ENCODE results near the gene TMEM44.
A peak's percentile ranks its signal among the peaks of the same experiment; 100 is the strongest.

The TMEM44 gene

GRCh38 chr3:194575484-194576210 lies 57.6 kb downstream of the TMEM44 start:
- DNase-seq = peak; percentile 25

GRCh38 chr3:194574639-194575483 lies 58.4 kb downstream of the TMEM44 start:
- DNase-seq = no peak

- peak; percentile 47 for DNase-seq
These were observed 59.4 kb downstream of the TMEM44 start for GRCh38 chr3:194573680-194574437.

GRCh38 chr3:194572944-194573491 lies 60.2 kb downstream of the TMEM44 start:
- DNase-seq = no peak

GRCh38 chr3:194572143-194572789 lies 61.0 kb downstream of the TMEM44 start:
- DNase-seq = peak; percentile 65

GRCh38 chr3:194571491-194572142 lies 61.6 kb downstream of the TMEM44 start:
- DNase-seq = no peak

GRCh38 chr3:194570898-194571297 lies 62.3 kb downstream of the TMEM44 start:
- no peak for DNase-seq

- no peak for DNase-seq
These were observed 63.0 kb downstream of the TMEM44 start for GRCh38 chr3:194570235-194570634.

GRCh38 chr3:194569252-194569651 lies 64.0 kb downstream of the TMEM44 start:
- no peak for DNase-seq

GRCh38 chr3:194565597-194566190 lies 67.5 kb downstream of the TMEM44 start:
- no peak for DNase-seq

GRCh38 chr3:194562986-194563385 lies 70.2 kb downstream of the TMEM44 start:
- DNase-seq = no peak

- DNase-seq = no peak
These were observed 71.8 kb downstream of the TMEM44 start for GRCh38 chr3:194561306-194561974.

- no peak for DNase-seq
These were observed 73.2 kb downstream of the TMEM44 start for GRCh38 chr3:194560047-194560446.

GRCh38 chr3:194559530-194559929 lies 73.7 kb downstream of the TMEM44 start:
- no peak for DNase-seq

GRCh38 chr3:194556086-194557056 lies 76.8 kb downstream of the TMEM44 start:
- DNase-seq = no peak

GRCh38 chr3:194555175-194556062 lies 77.8 kb downstream of the TMEM44 start:
- DNase-seq = no peak

- DNase-seq = no peak
These were observed 78.6 kb downstream of the TMEM44 start for GRCh38 chr3:194554473-194555123.

- no peak for DNase-seq
These were observed 80.8 kb downstream of the TMEM44 start for GRCh38 chr3:194552327-194552949.

All from CD4-positive, alpha-beta T cell treated with Interleukin-15 for 1 hour (primary cell).